MM.1S (cell line): ENCODE data around the gene YLPM1.
"Not testable (repeated sequence)": the region's sequence is repeated elsewhere in the genome, so short reads cannot be mapped to it uniquely, and the experiment has no call there.

Experiments
- DNase-seq: peaks from one replicate; pipeline ENCODE4 v3.0.0-alpha.2; 2015
- H2AFZ ChIP-seq: fragments of 300-600 bp; sonication (generic); 2 replicates; pipeline ENCODE4 v1.6.0; 2016; ENCODE audit warnings: antibody characterized with exemption, low read length
- H3F3A ChIP-seq: fragments of 300-600 bp; sonication (generic); 2 replicates; pipeline ENCODE4 v1.6.1; 2016; ENCODE audit warnings: mild to moderate bottlenecking, antibody characterized with exemption, low read length, moderate library complexity, mixed read lengths; ENCODE audit not compliant: insufficient read depth
- H3K27ac ChIP-seq: fragments of 300-600 bp; sonication (generic); 2 replicates; pipeline ENCODE4 v1.5.1; 2016; ENCODE audit warnings: mild to moderate bottlenecking, low read length
- H3K27me3 ChIP-seq: fragments of 300-600 bp; sonication (generic); replicated peaks from 2 replicates; pipeline ENCODE4 v1.6.0; 2016; ENCODE audit warnings: low read length; ENCODE audit not compliant: insufficient read depth
- H3K36me3 ChIP-seq: fragments of 300-600 bp; sonication (generic); replicated peaks from 2 replicates; pipeline ENCODE4 v1.6.1; 2016; ENCODE audit warnings: mild to moderate bottlenecking, low read length, mixed read lengths; ENCODE audit not compliant: insufficient read depth
- H3K4me1 ChIP-seq: fragments of 300-600 bp; sonication (generic); 2 replicates; pipeline ENCODE4 v1.6.1; 2016; ENCODE audit warnings: low read length, mixed read lengths
- H3K4me2 ChIP-seq: fragments of 300-600 bp; sonication (generic); 2 replicates; pipeline ENCODE4 v1.6.0; 2016; ENCODE audit warnings: low read depth, low read length
- H3K4me3 ChIP-seq: fragments of 300-600 bp; sonication (generic); 2 replicates; pipeline ENCODE4 v1.5.1; 2016; ENCODE audit warnings: low read length, mixed read lengths
- H3K79me2 ChIP-seq: fragments of 300-600 bp; sonication (generic); 2 replicates; pipeline ENCODE4 v1.6.1; 2016; ENCODE audit warnings: mixed run types, low read length, mixed read lengths
- H3K9ac ChIP-seq: fragments of 300-600 bp; sonication (generic); 2 replicates; pipeline ENCODE4 v1.6.1; 2016; ENCODE audit warnings: low read length, mixed read lengths
- H3K9me2 ChIP-seq: fragments of 300-600 bp; sonication (generic); replicated peaks from 2 replicates; pipeline ENCODE4 v1.6.1; 2016; ENCODE audit warnings: mild to moderate bottlenecking, low read length, mixed read lengths; ENCODE audit not compliant: insufficient read depth
- H3K9me3 ChIP-seq: fragments of 300-600 bp; sonication (generic); replicated peaks from 2 replicates; pipeline ENCODE4 v1.6.1; 2016; ENCODE audit warnings: mild to moderate bottlenecking, low read length, mixed read lengths; ENCODE audit not compliant: insufficient read depth
- H4K20me1 ChIP-seq: fragments of 300-600 bp; sonication (generic); 2 replicates; pipeline ENCODE4 v1.6.1; 2016; ENCODE audit warnings: mild to moderate bottlenecking, low read length, moderate library complexity, mixed read lengths; ENCODE audit not compliant: insufficient read depth
- EZH2 ChIP-seq: fragments of 300-600 bp; sonication (generic); optimal IDR thresholded peaks from 2 replicates; pipeline ENCODE3; 2017; ENCODE audit warnings: low read depth, mild to moderate bottlenecking, antibody characterized with exemption, low read length, mixed read lengths
- EZH2phosphoT487 ChIP-seq: fragments of 300-600 bp; sonication (generic); IDR thresholded peaks from 2 replicates; pipeline ENCODE4 v1.6.1; 2018; ENCODE audit warnings: antibody characterized with exemption, low read length
- TF ChIP-seq, protein P1 (sequence below): fragments of 300-600 bp; sonication (generic); IDR thresholded peaks from 2 replicates; pipeline ENCODE4 v1.5.1; 2016; ENCODE audit warnings: antibody characterized with exemption, low read length, mixed read lengths

YLPM1 gene

DNA sequence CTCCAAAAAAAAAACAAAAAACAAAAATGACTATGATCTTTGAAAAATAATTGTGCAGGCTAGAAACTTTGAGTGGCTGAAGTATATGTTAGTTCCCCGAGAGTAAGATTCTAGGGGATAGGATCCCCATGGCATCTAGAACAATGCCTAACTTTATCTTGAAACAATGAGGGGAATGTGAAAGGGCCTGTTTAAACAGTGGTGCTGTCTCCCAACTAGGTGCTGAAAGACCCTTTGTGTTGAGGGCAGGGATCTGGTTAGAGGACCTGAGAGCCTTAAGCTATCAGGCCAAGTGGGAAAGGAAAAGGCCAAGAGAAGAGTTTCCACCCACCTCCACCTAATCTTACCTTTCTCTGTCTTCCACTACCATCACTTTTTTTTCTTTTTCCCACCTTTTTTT lies 6.8 kb upstream of the YLPM1 start:
- Histone ChIP-seq H3K9me2 (no peaks in the 10 kb centered on the region), H3K9me3 (no peaks in the 10 kb centered on the region), H3K4me3 (no peak overlapping the region), H3K27ac (no peak overlapping the region), H3K4me1 (no peaks in the 10 kb centered on the region), H4K20me1 (no peaks in the 10 kb centered on the region), H3K27me3 (no peaks in the 10 kb centered on the region), H3K9ac (no peak overlapping the region), H3K4me2 (no peak overlapping the region), H3K36me3 (no peaks in the 10 kb centered on the region), H3K79me2 (no peaks in the 10 kb centered on the region), H2AFZ (no peak overlapping the region), H3F3A (no peaks in the 10 kb centered on the region)
- TF ChIP-seq EZH2phosphoT487 (no peak), EZH2 (no peak)
- TF ChIP-seq, protein P1, sequence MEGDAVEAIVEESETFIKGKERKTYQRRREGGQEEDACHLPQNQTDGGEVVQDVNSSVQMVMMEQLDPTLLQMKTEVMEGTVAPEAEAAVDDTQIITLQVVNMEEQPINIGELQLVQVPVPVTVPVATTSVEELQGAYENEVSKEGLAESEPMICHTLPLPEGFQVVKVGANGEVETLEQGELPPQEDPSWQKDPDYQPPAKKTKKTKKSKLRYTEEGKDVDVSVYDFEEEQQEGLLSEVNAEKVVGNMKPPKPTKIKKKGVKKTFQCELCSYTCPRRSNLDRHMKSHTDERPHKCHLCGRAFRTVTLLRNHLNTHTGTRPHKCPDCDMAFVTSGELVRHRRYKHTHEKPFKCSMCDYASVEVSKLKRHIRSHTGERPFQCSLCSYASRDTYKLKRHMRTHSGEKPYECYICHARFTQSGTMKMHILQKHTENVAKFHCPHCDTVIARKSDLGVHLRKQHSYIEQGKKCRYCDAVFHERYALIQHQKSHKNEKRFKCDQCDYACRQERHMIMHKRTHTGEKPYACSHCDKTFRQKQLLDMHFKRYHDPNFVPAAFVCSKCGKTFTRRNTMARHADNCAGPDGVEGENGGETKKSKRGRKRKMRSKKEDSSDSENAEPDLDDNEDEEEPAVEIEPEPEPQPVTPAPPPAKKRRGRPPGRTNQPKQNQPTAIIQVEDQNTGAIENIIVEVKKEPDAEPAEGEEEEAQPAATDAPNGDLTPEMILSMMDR: no peak
- DNase-seq: no peak

DNA sequence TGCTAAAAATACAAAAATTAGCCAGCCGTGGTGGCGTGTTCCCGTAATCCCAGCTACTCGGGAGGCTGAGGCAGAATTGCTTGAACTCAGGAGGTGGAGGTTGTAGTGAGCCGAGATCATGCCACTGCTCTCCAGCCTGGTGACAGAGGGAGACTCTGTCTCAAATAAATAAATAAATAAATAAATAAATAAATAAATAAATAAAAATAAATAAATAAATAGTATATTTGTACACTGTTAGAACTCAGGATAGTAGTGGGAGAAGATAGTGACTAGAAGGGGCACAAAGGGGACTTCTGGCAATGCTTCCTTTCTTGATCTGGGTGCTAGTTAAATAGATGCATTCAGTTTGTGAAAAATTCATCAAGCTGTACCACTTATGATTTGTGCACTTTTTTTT lies 4.6 kb upstream of the YLPM1 start:
- not testable (repeated sequence) for H3K27me3 ChIP-seq, H3K9me3 ChIP-seq, H3K9me2 ChIP-seq, DNase-seq, H3F3A ChIP-seq, H2AFZ ChIP-seq, H3K27ac ChIP-seq, H3K9ac ChIP-seq, H3K4me1 ChIP-seq, H3K4me3 ChIP-seq, H4K20me1 ChIP-seq, H3K4me2 ChIP-seq, H3K36me3 ChIP-seq, H3K79me2 ChIP-seq

DNA sequence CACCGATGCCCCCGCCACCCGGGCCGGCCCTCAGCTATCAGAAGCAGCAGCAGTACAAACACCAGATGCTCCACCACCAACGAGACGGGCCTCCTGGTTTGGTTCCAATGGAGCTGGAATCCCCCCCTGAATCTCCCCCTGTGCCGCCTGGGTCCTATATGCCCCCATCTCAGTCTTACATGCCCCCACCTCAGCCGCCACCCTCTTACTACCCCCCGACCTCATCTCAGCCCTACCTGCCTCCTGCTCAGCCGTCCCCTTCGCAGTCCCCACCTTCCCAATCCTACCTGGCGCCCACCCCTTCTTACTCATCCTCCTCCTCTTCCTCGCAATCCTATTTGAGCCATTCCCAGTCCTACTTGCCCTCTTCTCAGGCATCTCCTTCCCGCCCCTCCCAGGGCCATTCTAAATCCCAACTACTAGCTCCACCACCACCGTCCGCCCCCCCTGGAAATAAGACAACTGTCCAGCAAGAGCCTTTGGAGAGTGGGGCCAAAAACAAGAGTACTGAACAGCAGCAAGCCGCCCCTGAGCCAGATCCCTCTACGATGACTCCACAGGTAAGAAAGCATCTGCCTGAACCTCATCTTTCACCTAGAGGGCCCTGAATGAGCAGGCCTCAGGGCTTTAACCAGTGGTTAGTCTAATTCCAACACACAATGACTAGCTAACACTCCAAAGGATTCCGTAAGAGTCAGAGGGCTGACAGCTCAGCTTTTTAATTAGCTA lies 851 bp downstream of the YLPM1 start:
- Histone ChIP-seq H3K79me2 (peaks cover 53% of the 10 kb centered on the region), H4K20me1 (no peaks in the 10 kb centered on the region), H3K9me3 (no peaks in the 10 kb centered on the region), H3K4me2 (peak overlapping the region; percentile 78), H3K4me3 (peak overlapping the region; percentile 78), H3K36me3 (no peaks in the 10 kb centered on the region), H3K27ac (0 out of 2 replicates have a peak overlapping the region, but pooled peaks have one; percentile 6), H2AFZ (peak overlapping the region; percentile 31; the same call in 1 of the 2 replicates), H3F3A (no peaks in the 10 kb centered on the region), H3K9ac (peak overlapping the region; percentile 90), H3K27me3 (no peaks in the 10 kb centered on the region), H3K9me2 (no peaks in the 10 kb centered on the region), H3K4me1 (no peaks in the 10 kb centered on the region)
- DNase-seq: no peak
- TF ChIP-seq EZH2phosphoT487: no peak
- TF ChIP-seq, protein P1: no peak
- no peak for TF ChIP-seq EZH2

DNA sequence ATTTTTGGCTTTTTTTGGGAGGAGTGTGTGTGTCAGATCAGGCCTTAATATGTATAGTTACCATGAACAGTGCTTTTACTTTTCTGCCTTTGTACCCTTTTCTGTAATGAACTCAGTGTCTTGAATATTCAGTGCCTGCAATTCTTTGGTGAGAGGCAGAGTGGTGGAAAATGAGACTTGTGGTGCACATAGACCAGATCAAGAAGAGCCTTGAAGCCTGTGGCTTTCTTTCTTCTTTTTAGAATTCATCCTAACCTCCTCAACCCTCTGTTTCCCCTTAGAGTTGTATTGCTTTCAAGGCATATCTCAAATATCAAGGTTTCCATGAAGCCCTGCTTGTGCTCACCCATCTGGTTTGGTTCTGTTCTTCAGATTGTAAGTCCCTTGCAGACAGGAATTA lies 2.6 kb downstream of the YLPM1 start:
- Histone ChIP-seq H3K36me3 (no peaks in the 10 kb centered on the region), H3K4me1 (no peaks in the 10 kb centered on the region), H3K9ac (no peak overlapping the region), H3K9me3 (no peaks in the 10 kb centered on the region), H3K27ac (no peak overlapping the region), H3K27me3 (no peaks in the 10 kb centered on the region), H4K20me1 (no peaks in the 10 kb centered on the region), H3K79me2 (peaks cover 56% of the 10 kb centered on the region), H2AFZ (no peak overlapping the region), H3K9me2 (no peaks in the 10 kb centered on the region), H3K4me2 (peak overlapping the region; percentile 78), H3K4me3 (no peak overlapping the region), H3F3A (no peaks in the 10 kb centered on the region)
- TF ChIP-seq, protein P1: no peak
- TF ChIP-seq EZH2phosphoT487 (no peak), EZH2 (no peak)
- no peak for DNase-seq
